Thyroid gland (tissue), 4 donors: ENCODE results near the gene GAGE12J. TPM values are rescaled to one million over a fixed set of nuclear protein-coding genes. Genes with fewer than 3 reads are reported as not detected.
"Not testable (repeated sequence)": the region's sequence is repeated elsewhere in the genome, so short reads cannot be mapped to it uniquely, and the experiment has no call there.

Experiments
- DNase-seq, 2 donors: peaks; one replicate each; pipeline ENCODE4 v3.0.0-alpha.2; 2019
- H3K27ac ChIP-seq, 3 donors: fragments of 200-600 bp; sonication (generic); 1 replicate in 2 of 3; 2 replicates in 1 of 3; pipeline ENCODE4 v1.5.1; 2016 to 2019; ENCODE audit warnings: mild to moderate bottlenecking in 1 of 3, moderate library complexity in 1 of 3
- H3K27me3 ChIP-seq: fragments of 200-600 bp; sonication (generic); one replicate; pipeline ENCODE4 v1.5.1; 2019
- H3K36me3 ChIP-seq, 2 donors: fragments of 200-600 bp; sonication (generic); one replicate each; pipeline ENCODE4 v1.5.1; 2016 to 2019
- H3K4me1 ChIP-seq, 2 donors: fragments of 200-600 bp; sonication (generic); one replicate each; pipeline ENCODE4 v1.5.1; 2017 to 2019
- H3K4me3 ChIP-seq, 3 donors: fragments of 200-600 bp; sonication (generic); replicated peaks in 1 of 3; 1 replicate in 2 of 3; 2 replicates in 1 of 3; pipeline ENCODE4 v1.5.1; 2016; ENCODE audit warnings: mild to moderate bottlenecking in 1 of 3
- H3K9me3 ChIP-seq: fragments of 200-600 bp; sonication (generic); one replicate; pipeline ENCODE4 v1.5.1; 2017
- POLR2A ChIP-seq, 2 donors: fragments of 450-650 bp; IDR thresholded peaks; one replicate each; pipeline ENCODE4 v1.6.1; 2017; ENCODE audit warnings: antibody characterized with exemption in 2 of 2, mild to moderate bottlenecking in 2 of 2, moderate library complexity in 1 of 2
- WGBS, 2 donors: methylation state at CpG; one replicate each; pipeline ENCODE4 v1.1.5; 2017; 5-methylcytosine and 5-hydroxymethylcytosine counted together
- intact Hi-C: fragments of 100-400 bp; cut with DNase I; formaldehyde crosslinking; loops from one replicate; pipeline ENCODE4 v1.15.1; 2023
- total RNA-seq, 4 donors: library from RNA; depleted of rRNA; stranded (reverse); fragments of >200 nt; gene quantifications; one replicate each; pipeline ENCODE4 v1.2.3, GENCODE V29; 2016
- TF ChIP-seq, protein P1 (sequence below), 6 experiments: fragments of 200-600 bp in 3 of 6; fragments of 450-650 bp in 3 of 6; sonication (generic) in 3 of 6; IDR thresholded peaks; one replicate each; pipeline ENCODE4 v1.5.1; 2016 to 2019; ENCODE audit warnings: antibody characterized with exemption in 6 of 6, mild to moderate bottlenecking in 2 of 6, inconsistent platforms in 1 of 6, moderate library complexity in 1 of 6

The GAGE12J gene
- total RNA-seq, 4 donors from 2014 or later: not detected

DNA sequence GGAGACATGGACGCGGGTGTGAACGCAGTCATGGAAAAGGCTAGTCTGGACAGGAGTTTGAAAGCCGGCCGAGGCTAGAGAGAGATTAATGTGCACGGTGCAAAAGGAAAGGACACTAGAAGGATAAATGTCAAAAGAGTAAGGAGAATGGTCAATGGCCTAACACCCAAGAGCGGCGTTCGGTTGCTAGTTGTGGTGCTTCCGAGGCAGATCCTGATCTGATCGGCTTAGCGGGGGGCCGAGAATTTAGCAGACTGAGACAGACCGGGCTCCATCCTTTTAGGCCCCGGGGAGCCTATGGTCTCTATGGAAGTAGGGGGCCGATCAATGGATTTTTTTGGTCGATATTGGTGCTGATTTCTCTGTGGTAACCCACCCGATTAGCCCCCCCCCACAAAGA, 11.5 kb upstream of the GAGE12J start:
- no peak for DNase-seq
- 47 to 64% methylated on average over 18 of the region's 18 CpGs for WGBS, 2 donors
- Histone ChIP-seq H3K4me1 (no peaks in the 10 kb centered on the region), H3K36me3 (no peaks in the 10 kb centered on the region), H3K27ac (peak overlapping the region; percentile 52 to 85 (median 54)), H3K4me3 (no peak overlapping the region), H3K9me3 (no peaks in the 10 kb centered on the region), H3K27me3 (no peaks in the 10 kb centered on the region)
- intact Hi-C loops: no loop called here
- no peak for TF ChIP-seq POLR2A (IDR thresholded peaks at IDR 0.05)
- TF ChIP-seq, protein P1, sequence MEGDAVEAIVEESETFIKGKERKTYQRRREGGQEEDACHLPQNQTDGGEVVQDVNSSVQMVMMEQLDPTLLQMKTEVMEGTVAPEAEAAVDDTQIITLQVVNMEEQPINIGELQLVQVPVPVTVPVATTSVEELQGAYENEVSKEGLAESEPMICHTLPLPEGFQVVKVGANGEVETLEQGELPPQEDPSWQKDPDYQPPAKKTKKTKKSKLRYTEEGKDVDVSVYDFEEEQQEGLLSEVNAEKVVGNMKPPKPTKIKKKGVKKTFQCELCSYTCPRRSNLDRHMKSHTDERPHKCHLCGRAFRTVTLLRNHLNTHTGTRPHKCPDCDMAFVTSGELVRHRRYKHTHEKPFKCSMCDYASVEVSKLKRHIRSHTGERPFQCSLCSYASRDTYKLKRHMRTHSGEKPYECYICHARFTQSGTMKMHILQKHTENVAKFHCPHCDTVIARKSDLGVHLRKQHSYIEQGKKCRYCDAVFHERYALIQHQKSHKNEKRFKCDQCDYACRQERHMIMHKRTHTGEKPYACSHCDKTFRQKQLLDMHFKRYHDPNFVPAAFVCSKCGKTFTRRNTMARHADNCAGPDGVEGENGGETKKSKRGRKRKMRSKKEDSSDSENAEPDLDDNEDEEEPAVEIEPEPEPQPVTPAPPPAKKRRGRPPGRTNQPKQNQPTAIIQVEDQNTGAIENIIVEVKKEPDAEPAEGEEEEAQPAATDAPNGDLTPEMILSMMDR (IDR thresholded peaks at IDR 0.05): no peak

DNA sequence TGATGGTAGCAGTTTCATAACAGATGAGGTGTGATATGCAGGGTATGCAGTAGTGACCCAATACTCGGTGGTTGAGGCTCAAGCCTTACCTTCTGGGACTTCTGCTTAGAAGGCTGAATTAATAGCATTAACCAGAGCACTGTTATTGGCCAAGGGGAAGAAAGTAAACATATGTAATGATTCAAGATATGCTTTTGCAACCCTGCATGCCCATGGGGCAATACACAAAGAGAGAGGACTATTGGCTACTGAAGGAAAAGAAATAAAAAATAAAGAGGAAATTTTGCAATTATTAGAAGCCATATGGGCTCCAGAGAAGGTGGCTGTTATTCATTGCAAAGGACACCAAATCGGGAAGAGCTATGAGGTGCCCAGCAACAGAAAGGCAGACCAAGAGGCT, 9.7 kb upstream of the GAGE12J start:
- intact Hi-C loops: no loop called here
- DNase-seq: no peak
- Histone ChIP-seq H3K9me3 (no peaks in the 10 kb centered on the region), H3K36me3 (no peaks in the 10 kb centered on the region), H3K27me3 (no peaks in the 10 kb centered on the region), H3K4me3 (no peak overlapping the region), H3K27ac (no peak overlapping the region), H3K4me1 (no peaks in the 10 kb centered on the region)
- no peak for TF ChIP-seq POLR2A (IDR thresholded peaks at IDR 0.05)
- TF ChIP-seq, protein P1 (IDR thresholded peaks at IDR 0.05): no peak
- WGBS, 2 donors: 83 to 86% methylated on average over 2 of the region's 2 CpGs

DNA sequence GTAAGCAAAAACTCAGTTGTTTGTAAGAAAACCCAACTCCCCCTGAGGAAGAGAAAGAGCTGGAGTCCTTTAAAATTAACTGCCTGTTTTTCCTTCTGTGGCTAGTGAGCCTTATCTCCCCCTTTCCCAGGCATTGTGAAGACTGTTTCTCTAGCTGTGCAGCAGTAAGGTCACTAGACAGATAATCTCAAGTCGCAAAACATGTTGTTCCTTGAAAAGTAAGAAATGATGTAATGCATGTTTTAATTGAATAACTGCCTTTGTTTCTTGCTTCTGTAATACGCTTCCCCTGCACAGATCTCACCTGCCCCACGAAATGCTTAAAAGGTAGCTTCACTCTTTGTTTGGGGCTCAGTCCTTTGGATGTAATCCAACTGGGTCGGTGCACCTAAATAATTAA, 5.8 kb upstream of the GAGE12J start:
- Histone ChIP-seq H3K9me3 (no peaks in the 10 kb centered on the region), H3K36me3 (no peaks in the 10 kb centered on the region), H3K4me1 (no peaks in the 10 kb centered on the region), H3K27me3 (no peaks in the 10 kb centered on the region), H3K27ac (no peak overlapping the region), H3K4me3 (no peak overlapping the region)
- intact Hi-C loops: no loop called here
- DNase-seq: no peak
- TF ChIP-seq POLR2A (IDR thresholded peaks at IDR 0.05): no peak
- TF ChIP-seq, protein P1 (IDR thresholded peaks at IDR 0.05): no peak
- 57 to 68% methylated on average over 4 of the region's 4 CpGs for WGBS, 2 donors

DNA sequence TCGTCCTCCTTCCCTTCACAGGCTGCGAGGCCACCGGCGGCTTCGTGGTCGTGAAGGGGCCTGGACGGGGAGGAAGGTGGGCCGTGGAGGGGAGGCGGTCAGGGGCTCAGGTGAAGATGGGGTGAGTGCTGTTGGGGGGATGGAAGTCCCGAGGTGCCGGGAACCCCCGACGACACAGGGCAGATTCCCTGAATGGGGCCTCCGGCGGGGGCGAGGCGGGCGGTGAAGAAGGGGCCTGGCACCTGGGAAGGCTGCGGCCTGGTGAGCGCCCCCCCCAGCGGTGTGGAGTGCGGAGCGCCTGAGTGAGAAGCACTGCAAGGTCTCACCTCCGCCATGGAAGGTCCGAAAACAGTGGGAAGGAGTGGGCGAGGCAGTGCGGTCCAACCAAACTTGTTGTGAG, 429 bp downstream of the GAGE12J start:
- WGBS, 2 donors: no CpG with 5 or more reads among the region's 27 CpGs

DNA sequence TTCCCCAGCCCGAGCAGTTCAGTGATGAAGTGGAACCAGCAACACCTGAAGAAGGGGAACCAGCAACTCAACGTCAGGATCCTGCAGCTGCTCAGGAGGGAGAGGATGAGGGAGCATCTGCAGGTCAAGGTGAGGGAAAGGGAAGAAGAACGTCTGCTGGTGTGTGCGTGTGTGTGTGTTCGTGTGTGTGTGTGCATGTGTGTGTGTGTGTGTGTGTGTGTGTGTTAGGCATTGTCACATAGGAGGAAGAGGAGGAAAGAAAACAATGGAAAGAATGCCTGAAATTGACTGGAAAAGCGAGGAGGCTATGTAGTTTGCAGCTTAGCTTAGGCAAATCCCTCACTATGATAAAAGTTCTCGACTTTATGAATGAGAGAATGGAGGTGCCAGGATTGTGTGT, 1.9 kb downstream of the GAGE12J start:
- H3K36me3 ChIP-seq, H3K4me3 ChIP-seq, H3K27ac ChIP-seq, H3K4me1 ChIP-seq, DNase-seq, H3K9me3 ChIP-seq, H3K27me3 ChIP-seq, intact Hi-C loops: not testable (repeated sequence)
- WGBS, 2 donors: 82% methylated on average over 4 of the region's 7 CpGs; no CpG with 5 or more reads in 1 of the 2 donors

More for the DNA sequence above, 429 bp downstream of the GAGE12J start:
- DNase-seq, H3K4me1 ChIP-seq, H3K4me3 ChIP-seq, intact Hi-C loops, H3K27ac ChIP-seq, H3K27me3 ChIP-seq, H3K36me3 ChIP-seq, H3K9me3 ChIP-seq: not testable (repeated sequence)

DNA sequence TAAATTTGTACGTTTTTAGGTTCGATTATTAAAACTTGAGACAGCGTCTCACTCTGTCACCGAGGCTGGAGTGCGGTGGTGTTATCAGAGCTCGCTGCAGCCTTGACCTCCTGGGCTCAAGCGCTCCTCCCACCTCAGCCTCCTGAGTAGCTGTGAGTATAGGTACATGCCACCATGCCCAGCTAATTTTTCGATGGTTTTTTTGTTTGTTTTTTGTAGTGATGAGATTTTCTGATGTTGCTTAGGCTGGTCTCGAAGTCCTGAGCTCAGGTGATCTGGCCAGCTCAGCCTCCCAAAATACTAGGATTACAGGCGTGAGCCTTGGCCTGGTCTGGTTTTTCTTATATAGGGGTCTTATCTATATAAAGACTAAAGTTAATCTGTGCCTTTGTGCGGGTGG, 8.6 kb downstream of the GAGE12J start:
- H3K4me1 ChIP-seq, intact Hi-C loops, H3K36me3 ChIP-seq, H3K4me3 ChIP-seq, DNase-seq, H3K27me3 ChIP-seq, H3K27ac ChIP-seq, H3K9me3 ChIP-seq: not testable (repeated sequence)
- WGBS, 2 donors: 83 to 94% methylated on average over 2 to 6 of the region's 11 CpGs

DNA sequence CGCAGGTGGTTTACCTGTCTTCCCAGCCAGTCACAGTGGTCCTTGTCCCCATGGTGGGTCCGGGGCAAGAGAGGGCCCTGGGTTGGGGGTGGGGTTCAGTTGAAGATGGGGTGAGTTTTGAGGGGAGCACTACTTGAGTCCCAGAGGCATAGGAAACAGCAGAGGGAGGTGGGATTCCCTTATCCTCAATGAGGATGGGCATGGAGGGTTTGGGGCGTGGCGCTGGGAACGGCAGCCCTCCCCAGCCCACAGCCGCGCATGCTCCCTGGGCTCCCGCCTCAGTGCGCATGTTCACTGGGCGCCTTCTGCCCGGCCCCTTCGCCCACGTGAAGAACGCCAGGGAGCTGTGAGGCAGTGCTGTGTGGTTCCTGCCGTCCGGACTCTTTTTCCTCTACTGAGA, 9.4 kb downstream of the GAGE12J start, which contains the start of gene GAGE13:
TSS of gene GAGE13 (plus strand) at position 301 of the 400 bp plus-strand sequence. CDS start 1,156 bp downstream, outside the sequence.
- WGBS, 2 donors: no CpG with 5 or more reads among the region's 16 CpGs
- H3K9me3 ChIP-seq, intact Hi-C loops, H3K36me3 ChIP-seq, DNase-seq, H3K27me3 ChIP-seq, H3K4me1 ChIP-seq, H3K4me3 ChIP-seq, H3K27ac ChIP-seq: not testable (repeated sequence)

DNA sequence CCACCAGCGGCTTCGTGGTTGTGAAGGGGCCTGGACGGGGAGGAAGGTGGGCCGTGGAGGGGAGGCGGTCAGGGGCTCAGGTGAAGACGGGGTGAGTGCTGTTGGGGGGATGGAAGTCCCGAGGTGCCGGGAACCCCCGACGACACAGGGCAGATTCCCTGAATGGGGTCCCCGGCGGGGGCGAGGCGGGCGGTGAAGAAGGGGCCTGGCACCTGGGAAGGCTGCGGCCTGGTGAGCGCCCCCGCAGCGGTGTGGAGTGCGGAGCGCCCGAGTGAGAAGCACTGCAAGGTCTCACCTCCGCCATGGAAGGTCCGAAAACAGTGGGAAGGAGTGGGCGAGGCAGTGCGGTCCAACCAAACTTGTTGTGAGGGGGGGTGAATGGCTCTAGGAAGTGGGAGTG, 10.0 kb downstream of the GAGE12J start:
- H3K36me3 ChIP-seq, H3K4me1 ChIP-seq, H3K9me3 ChIP-seq, H3K27me3 ChIP-seq, H3K27ac ChIP-seq, intact Hi-C loops, H3K4me3 ChIP-seq, DNase-seq: not testable (repeated sequence)
- WGBS, 2 donors: 97% methylated on average over 16 of the region's 26 CpGs; no CpG with 5 or more reads in 1 of the 2 donors

DNA sequence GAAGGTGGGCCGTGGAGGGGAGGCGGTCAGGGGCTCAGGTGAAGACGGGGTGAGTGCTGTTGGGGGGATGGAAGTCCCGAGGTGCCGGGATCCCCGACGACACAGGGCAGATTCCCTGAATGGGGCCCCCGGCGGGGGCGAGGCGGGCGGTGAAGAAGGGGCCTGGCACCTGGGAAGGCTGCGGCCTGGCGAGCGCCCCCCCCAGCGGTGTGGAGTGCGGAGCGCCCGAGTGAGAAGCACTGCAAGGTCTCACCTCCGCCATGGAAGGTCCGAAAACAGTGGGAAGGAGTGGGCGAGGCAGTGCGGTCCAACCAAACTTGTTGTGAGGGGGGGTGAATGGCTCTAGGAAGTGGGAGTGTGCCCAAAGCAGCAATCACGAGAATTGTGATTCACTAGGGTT, 19.6 kb downstream of the GAGE12J start:
- H3K27me3 ChIP-seq, H3K4me3 ChIP-seq, H3K4me1 ChIP-seq, intact Hi-C loops, H3K36me3 ChIP-seq, H3K27ac ChIP-seq, H3K9me3 ChIP-seq: not testable (repeated sequence)
- WGBS, 2 donors: 95% methylated on average over 15 of the region's 24 CpGs; no CpG with 5 or more reads in 1 of the 2 donors
- peak in 1 of 2 donors; percentile 5 for DNase-seq

DNA sequence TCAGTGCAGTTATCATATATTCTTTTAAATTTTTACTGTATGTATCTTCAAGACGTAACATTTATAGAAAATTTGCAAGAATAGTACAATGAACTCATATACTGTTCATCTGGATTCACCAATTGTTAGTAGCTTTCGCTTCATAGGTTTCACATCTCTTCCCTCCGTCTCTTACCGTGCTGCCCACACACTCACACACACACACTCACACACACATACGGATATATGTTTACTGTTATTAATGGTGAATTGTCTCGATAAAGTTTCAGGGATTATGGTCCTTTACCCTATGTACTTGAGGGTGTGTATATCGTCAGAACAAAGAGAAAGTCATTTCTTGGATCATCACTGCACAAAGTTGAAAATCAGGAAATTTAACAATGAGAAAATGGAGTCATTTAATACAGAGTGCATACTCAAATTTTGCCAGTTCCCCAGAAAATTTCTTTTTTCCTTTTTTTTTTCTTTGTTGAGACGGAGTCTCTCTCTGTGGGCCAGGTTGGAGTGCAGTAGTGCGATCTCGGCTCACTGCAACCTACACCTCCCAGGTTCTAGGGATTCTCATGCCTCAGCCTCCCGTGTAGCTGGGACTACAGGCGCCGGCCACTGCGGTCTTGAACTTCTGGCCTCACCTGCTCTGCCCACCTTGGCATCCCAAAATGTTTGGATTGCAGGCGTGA, 22.8 kb downstream of the GAGE12J start:
- H3K36me3 ChIP-seq, intact Hi-C loops, H3K4me1 ChIP-seq, DNase-seq, H3K27ac ChIP-seq, H3K9me3 ChIP-seq, H3K27me3 ChIP-seq, H3K4me3 ChIP-seq: not testable (repeated sequence)
- WGBS, 2 donors: 84 to 86% methylated on average over 14 of the region's 15 CpGs
